HG02763 (cell line): ENCODE measurements around the gene ALCAM.
A peak's percentile ranks its signal among the peaks of the same experiment; 100 is the strongest.

ENCODE experiments used
- ATAC-seq: cut with Tn5 transposase; IDR thresholded peaks from one replicate; pipeline ENCODE4 v1.9.1; 2021; ENCODE audit warnings: mild to moderate bottlenecking, moderate library complexity; ENCODE audit not compliant: unreplicated experiment

ALCAM gene

GRCh38 chr3:105355408-105356061 lies 11.2 kb upstream of the ALCAM start:
- no peak for ATAC-seq

- no peak for ATAC-seq
Observed at GRCh38 chr3:105356396-105356795, 10.3 kb upstream of the ALCAM start.

GRCh38 chr3:105356988-105357387 lies 9.7 kb upstream of the ALCAM start:
- no peak for ATAC-seq

GRCh38 chr3:105359098-105359762 lies 7.5 kb upstream of the ALCAM start:
- ATAC-seq, result no peak

GRCh38 chr3:105360003-105360402 lies 6.7 kb upstream of the ALCAM start:
- ATAC-seq, result no peak

GRCh38 chr3:105362021-105362665 lies 4.6 kb upstream of the ALCAM start:
- ATAC-seq, result no peak

- ATAC-seq, result no peak
Observed at GRCh38 chr3:105364128-105364527, 2.6 kb upstream of the ALCAM start.

- ATAC-seq, result no peak
Observed at GRCh38 chr3:105365081-105365390, 1.7 kb upstream of the ALCAM start.

- ATAC-seq, result no peak
Observed at GRCh38 chr3:105365391-105366325, 1.1 kb upstream of the ALCAM start.

GRCh38 chr3:105367063-105367405 lies 325 bp downstream of the ALCAM start:
- no peak for ATAC-seq

- ATAC-seq, result peak; percentile 21
Observed at GRCh38 chr3:105367406-105368213, 901 bp downstream of the ALCAM start.

GRCh38 chr3:105368566-105369499 lies 2.1 kb downstream of the ALCAM start:
- peak; percentile 29 for ATAC-seq

GRCh38 chr3:105369500-105370371 lies 3.0 kb downstream of the ALCAM start:
- ATAC-seq, result peak; percentile 14

- no peak for ATAC-seq
Observed at GRCh38 chr3:105373383-105373782, 6.7 kb downstream of the ALCAM start.

- ATAC-seq, result no peak
Observed at GRCh38 chr3:105375750-105376511, 9.2 kb downstream of the ALCAM start.

GRCh38 chr3:105377716-105378115 lies 11.0 kb downstream of the ALCAM start:
- ATAC-seq, result no peak

- ATAC-seq, result no peak
Observed at GRCh38 chr3:105385179-105385578, 18.5 kb downstream of the ALCAM start.
